Right ventricle myocardium superior (tissue), 1 donor: ENCODE data around the gene TUBB3. TPM values are rescaled to one million over a fixed set of nuclear protein-coding genes. Genes with fewer than 3 reads are reported as not detected.
A peak's percentile ranks its signal among the peaks of the same experiment; 100 is the strongest.
"Not testable (repeated sequence)": the region's sequence is repeated elsewhere in the genome, so short reads cannot be mapped to it uniquely, and the experiment has no call there.

Experiments
- ATAC-seq: fragments of 200-7000 bp; cut with Tn5 transposase; one replicate; pipeline ENCODE4 v1.9.1; 2020; ENCODE audit warnings: mild to moderate bottlenecking; ENCODE audit not compliant: poor library complexity
- DNase-seq: peaks from one replicate; pipeline ENCODE4 v3.0.0-alpha.2; 2020
- intact Hi-C: fragments of 100-400 bp; cut with DNase I; formaldehyde crosslinking; loops from one replicate; pipeline ENCODE4 v1.11.2; 2022
- total RNA-seq: library from RNA; stranded (reverse); fragmentation: NEBNext Ultra II Directional; extraction: Animal tissue kit (Norgen Biotek cat#: 25700); gene quantifications from one replicate; pipeline ENCODE4 v1.2.1, GENCODE V29; 2021
- donor health status: DM: no; HTN: yes; CAD: no; lungs with severe emphysema.

The TUBB3 gene
- total RNA-seq, 1 donor from 2014 or later, result 1.8 TPM

DNA sequence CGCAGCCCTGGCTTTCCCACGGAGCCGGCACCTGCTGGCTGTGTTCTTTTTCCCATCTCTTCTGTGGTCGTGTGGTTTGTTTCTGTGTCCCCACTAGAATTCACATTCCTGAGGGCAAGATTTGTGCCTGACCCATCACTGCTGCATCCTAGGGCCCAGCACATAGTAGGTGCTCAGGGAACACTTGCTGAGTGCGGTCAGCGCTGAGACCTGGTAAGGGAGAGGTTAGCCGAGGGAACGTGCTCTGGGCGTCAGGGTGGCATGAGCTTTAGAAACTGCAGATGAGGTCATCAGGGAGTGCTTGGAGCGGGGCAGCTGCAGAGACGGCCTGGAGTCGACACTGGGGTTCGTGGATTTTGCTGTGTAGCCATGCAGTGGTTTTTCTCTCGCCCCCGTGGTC is 31.3 kb downstream of the TUBB3 start:
- ATAC-seq (no peak), DNase-seq (no peak)
- intact Hi-C loops, result no loop called here

DNA sequence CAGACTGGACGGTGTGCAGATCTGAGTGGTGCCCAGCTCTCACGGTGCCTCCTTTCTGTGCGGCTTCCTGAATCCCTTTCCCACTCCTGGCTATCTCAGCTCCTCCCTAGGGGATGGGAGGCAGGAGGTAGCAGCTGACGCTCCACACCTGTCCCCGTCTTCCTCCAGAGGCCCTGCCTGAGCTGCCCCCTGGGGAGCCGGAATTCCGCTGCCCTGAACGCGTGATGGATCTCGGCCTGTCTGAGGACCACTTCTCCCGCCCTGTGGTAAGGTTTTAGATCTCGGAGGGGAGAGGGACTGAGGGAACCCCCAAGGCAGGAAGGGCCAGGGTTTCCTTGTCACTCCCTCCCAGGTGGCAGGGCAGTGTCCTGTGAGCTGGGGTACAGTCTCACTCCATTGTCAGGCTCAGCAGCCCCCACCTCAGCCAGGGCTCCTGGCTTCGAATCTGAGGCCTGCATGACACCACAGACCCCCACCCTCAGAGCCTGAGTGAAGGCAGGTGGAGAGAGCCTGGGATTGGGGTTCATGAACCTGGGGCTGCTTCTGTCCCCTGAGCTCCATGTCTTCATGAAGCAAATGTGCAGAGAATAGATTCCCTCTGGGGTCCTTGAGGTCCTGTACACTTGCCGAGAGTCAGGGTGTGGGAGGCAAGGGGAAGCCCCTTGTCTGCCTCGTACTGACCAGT is 32.0 kb downstream of the TUBB3 start:
- peak; percentile 19 for DNase-seq

DNA sequence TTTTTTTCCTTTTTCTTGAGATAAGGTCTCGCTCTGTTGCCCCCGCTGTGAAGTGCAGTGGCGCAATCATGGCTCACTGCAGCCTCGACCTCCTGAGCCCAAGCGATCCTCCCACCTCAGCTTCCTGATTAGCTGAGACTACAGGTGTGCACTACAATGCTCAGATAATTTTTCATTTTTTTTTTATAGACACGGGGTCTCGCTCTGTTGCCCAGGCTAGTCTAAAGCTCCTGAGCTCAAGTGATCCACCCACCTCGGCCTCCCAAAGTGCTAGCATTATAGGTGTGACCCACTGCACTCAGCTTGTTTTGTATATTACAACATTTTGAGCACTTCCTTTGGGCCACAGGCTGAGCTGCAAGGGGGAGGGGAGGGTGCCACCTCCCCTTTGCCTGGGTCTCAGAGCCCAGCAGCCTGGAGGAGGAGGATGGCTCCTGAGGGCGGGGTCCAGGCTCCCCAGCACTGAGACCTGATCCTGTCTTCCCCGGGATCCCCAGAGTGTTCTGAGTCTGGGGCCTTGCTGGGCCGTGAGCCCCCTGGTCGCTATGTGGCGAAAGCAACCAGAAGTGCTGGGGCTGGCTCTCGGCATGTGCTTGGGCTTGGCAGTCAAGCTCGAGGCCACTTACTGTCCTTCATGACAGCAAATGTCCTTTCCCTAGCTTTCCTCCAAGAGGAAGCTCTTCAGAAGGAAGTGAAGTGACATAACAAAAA is 33.5 kb downstream of the TUBB3 start:
- peak; percentile 42 for DNase-seq
- intact Hi-C loops, result no loop called here
- peak; percentile 26 for ATAC-seq

More for the DNA sequence above, 32.0 kb downstream of the TUBB3 start:
- intact Hi-C loops, result no loop called here
- ATAC-seq, result no peak

DNA sequence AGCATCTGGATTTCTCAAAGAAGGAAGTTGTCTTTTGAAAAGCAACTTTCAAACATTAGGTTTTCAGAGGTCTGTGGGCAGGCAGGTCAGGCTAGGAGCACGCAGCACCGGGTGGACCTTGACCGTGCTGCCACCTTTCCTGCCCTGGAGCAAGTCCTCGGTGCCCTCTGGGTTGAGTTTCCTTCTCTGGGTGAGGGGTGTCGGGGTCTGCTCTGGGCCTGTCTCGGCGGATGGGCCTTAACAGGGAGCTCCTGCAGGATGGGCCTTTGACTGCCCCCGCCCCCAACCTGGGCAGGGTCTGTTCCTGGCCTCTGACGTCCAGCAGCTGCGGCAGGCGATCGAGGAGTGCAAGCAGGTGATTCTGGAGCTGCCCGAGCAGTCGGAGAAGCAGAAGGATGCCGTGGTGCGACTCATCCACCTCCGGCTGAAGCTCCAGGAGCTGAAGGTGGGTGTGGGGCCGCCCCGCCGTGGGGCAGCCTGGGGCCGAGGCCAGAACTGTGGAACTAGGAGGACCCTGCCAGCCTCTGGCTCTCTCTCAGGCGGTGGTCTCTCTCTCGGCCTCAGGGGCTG is 34.2 kb downstream of the TUBB3 start:
- intact Hi-C loops, result no loop called here
- ATAC-seq (peak; percentile 35), DNase-seq (peak; percentile 30)

DNA sequence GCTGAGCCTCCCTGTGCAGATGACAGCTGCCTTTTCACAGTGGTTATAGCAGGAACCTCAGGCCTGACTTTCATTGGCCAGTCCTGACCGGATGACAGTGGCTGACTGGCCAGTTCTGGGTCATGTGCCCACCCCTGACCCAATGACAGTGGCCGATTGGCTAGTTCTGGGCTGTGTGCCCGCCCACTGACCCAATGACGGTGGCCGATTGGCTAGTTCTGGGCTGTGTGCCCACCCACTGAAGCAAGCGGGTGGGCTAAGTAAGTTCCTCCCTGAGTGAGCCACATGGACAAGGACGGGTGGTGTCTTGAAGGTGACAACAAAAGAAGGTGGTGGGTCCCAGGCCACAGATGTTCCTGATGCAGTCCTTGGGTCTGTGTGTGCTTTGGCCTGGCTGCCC is 34.9 kb downstream of the TUBB3 start:
- peak; percentile 68 for ATAC-seq
- intact Hi-C loops, result no loop called here
- DNase-seq, result peak; percentile 72

DNA sequence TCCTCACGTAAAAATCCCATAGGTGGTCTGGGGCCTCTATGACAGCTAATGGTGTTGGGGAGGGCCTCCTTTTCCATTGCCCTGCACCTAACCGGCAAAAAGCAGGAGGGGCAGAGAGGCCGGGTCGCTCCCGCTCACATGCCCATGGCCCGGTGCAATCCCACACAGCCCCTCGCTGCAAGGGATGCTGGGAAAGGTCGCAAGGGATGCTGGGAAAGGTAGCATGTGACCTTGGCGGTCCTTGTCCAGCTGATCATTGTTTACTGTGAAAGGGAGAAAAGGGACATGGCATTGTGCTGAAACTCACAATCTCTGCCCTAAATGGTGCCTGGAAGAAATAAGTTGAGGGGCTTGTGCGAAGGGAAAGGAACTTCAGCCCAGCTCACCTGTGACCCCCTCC is 35.5 kb downstream of the TUBB3 start:
- ATAC-seq, result no peak
- intact Hi-C loops, result no loop called here
- DNase-seq, result peak; percentile 34

DNA sequence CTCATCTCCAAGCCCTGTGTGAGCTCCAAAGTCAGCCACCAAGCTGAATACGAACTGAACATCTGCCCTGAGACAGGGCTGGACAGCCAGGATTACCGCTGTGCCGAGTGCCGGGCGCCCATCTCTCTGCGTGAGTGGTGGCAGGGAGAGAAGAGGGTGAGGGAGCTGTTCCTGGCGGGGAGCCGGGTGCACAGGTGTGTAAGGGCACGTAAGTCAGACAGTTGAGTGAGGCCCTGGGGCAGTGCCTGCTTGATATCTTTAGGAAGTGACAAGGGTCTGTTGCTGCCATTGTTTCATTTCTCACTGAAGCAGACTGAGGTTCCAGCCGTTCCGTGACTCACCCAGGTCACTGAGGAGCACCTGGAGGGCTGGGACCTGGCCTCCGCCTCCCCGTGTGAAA is 37.8 kb downstream of the TUBB3 start:
- no peak for ATAC-seq
- DNase-seq, result peak; percentile 4
- intact Hi-C loops, result no loop called here

DNA sequence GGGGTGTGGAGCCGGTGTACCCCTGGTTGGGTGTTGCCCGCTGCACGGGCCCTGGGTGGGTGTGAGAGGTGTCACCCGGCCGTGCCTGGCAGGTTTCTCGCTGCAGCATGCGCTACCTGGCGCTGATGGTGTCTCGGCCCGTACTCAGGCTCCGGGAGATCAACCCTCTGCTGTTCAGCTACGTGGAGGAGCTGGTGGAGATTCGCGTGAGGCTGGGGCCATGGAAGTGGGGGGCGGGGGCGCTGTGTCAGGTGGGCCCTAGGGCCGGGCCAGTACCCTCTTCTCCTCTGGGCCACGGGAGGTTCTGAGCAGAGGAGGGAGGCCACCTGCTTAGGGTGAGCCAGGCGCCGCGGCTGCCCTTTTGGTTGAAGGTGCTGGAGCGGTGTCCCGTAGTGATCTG is 38.8 kb downstream of the TUBB3 start:
- intact Hi-C loops, result no loop called here
- DNase-seq (no peak), ATAC-seq (no peak)

DNA sequence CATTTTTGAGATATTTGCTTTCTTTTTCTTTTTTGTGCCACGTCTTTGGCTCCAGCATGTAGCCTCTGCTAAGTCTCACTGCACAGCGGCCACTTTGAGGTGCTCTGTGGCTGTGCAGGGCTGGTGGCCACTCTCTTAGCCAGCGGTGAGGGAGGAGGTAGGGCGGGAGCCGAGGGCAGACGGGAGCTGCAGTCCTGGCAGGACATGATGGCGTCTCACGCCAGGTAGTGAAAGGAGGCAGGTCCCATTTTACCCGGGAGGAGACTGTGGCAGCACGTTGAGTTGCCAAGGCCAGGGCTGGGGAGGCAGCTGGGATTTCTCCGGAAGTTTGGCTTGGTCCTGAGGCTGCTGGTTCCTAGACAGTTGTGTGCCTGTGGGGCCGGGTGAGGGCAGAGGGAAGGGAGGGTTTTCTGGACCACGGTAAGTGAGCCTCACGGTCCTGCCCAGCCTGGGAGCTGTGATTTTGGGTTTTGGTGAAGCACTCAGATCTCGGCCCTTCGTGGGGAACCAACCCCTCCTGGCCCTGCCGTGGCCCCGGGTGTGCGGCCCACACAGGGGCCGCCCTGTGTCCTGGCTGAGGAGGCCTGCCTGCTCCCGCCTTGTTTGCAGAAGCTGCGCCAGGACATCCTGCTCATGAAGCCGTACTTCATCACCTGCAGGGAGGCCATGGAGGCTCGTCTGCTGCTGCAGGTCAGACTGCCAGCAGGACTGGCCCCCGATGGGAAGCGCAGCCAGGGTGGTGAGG is 39.8 kb downstream of the TUBB3 start:
- DNase-seq (no peak), ATAC-seq (no peak)
- intact Hi-C loops, result no loop called here

DNA sequence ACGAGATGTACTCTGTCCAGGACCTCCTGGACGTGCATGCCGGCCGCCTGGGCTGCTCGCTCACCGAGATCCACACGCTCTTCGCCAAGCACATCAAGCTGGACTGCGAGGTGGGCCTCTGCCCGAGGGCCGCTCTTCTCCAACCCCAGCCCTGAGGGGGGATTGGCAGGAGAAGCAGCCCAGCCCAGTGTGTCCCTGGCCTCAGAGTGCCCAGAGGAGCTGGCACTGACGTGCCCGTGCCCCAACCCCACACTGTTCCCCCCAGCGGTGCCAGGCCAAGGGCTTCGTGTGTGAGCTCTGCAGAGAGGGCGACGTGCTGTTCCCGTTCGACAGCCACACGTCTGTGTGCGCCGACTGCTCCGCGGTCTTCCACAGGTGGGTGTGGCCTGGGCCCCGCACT is 41.1 kb downstream of the TUBB3 start:
- DNase-seq (no peak), ATAC-seq (no peak)
- intact Hi-C loops, result no loop called here

DNA sequence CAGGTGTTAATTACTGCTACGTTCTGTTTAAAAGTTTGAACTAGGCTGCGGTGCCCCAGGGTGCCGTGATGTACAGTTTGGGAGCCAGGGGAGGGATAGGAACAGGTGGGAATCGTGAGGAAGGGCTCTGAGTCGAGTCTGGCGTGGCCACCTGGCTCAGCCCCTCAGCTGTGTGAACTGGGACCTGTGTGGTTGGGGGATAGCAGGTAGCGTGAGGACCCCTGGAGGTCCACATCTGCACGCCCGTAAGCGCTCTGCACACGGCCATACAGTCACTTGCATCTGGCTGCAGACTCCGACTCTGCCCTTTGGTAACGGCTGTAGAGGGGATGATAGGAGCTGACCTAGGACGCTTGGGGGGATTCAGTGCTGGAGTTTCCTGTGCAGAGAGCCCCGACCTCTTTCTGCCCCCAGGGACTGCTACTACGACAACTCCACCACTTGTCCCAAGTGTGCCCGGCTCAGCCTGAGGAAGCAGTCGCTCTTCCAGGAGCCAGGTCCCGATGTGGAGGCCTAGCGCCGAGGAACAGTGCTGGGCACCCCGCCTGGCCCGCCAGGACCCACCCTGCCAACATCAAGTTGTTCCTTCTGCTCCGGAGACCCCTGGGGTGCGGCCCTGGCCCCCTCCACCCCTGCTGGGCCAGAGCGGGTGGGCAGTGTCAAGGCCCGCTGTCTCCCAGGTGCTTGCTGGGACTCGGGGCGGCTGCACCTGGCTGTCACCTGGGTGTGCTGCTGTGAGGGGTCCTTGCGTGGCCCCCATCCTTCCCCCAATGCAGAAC is 42.5 kb downstream of the TUBB3 start:
- intact Hi-C loops, result no loop called here
- DNase-seq, result no peak
- ATAC-seq, result no peak

DNA sequence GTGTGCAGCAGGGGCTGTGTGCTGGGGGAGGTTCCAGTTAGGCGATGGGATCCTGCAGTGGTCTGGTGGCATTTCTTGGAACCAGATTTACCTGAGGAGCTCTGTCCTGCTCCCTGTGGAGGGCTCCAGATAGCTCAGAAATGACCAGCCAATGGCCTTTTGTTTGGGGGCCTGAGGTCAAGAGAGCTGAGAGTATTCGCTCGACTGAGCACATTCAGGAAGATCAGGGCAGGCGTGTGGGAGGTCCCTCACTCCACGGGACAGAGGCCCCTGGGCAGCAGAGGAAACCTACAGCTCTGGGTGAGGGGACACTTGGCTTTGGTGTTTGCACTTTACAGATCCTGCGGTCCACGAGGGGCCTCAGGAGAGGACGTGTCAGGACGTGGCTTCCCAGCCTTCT is 43.6 kb downstream of the TUBB3 start:
- intact Hi-C loops, result no loop called here
- no peak for DNase-seq
- ATAC-seq, result no peak

DNA sequence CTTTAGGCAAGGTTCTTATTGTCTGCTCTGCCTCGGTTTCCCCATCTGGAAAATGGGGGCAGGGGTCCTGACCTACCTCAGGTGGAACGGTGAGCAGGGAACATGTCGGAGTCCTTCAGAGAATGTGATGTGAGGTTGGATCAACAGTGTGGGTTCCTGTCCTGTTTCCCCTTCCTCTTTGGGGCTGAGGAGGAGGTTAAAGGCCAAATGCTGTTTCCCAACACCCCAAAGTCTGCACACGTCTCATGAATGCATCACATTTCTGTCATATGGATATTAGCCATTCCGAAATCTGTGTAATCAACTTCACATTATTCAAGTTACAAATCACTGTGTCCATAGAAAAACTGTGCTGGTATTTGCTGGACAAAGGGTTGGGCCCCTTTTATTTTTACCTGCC is 44.3 kb downstream of the TUBB3 start:
- DNase-seq, ATAC-seq, intact Hi-C loops: not testable (repeated sequence)

DNA sequence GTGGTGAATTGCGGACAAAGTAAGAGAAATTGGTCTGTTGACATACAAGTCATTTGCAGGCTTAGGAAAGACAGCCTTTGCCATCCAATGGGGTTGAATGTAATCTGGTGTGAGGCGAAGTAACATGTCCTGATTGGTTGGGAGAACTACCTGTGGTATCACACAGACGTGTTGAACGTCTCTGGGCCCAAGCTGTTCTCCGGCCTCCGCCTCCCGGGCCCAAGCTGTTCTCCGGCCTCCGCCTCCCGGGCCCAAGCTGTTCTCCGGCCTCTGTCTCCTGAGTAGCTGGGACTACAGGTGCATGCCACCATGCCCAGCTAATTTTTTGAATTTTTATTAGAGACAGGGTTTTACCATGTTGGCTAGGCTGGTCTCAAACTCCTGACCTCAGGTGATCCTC is 44.9 kb downstream of the TUBB3 start:
- ATAC-seq, intact Hi-C loops, DNase-seq: not testable (repeated sequence)

DNA sequence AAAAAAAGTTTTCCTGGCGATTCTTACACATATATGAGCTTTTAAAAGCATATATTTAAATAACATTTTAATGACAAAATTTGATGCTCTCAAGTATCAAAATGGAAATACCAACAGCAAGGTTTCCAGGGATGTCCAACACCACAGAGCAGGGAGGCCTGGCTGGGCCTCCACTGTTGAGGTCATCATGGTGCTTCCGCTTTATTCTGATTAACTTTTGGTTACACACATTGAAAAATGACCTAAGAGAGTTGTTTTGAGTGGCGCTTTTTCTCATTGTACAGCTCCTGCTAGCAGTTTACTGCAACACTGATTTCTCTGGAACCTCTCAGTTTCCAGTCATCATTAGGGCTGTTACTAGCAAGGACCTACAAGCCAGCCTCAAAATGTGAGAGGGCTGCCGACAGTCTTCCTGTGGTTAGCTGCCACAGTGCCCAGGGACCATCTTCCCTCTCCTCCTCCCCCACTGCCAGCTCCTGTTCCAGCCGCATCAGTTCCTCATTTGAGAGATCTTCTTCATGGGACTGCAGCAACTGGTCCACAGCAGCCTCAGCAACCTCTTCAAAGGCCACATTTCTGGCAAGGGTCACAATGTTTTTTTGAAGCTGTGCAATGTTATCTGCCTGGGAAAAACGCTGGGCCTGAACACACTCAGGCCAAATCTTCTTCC is 46.7 kb downstream of the TUBB3 start:
- DNase-seq (no peak), ATAC-seq (no peak)
- intact Hi-C loops, result no loop called here

DNA sequence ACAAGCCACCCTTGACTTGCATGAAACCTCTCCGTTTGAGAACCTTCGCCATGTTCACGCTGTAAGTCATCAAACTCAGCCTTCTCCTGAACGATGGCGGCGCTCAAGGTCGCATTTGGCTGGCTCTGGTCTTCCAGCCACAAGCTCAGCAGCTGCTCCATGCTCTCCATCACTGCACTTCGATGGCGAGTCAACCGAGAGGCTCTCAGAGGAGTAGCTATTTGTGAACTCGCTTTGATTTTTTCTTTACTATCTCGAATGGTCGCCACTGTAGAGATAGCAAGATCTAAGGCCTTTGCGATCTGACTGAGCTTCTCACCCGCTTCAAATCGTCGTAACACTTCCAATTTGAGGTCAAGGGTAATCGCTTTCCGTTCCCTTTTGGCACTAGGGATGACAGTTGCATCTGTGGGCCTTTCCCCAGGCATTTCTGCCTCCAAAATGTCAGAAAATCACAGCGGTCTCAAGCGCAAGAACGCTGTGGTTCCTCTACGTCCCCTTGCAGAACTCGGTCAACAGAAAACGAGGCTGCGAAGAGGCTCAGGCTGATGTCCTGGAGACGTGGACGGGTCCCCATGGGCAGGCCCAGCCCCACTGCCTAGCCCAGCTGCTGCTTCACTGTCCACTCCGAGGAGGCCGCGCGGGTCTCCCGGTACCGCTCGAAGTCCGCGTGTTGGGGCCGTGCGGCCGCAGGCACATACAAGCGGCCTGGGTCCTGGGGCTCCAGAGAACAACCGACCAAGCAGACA is 48.5 kb downstream of the TUBB3 start:
- intact Hi-C loops, result no loop called here
- peak; percentile 59 for DNase-seq
- peak; percentile 40 for ATAC-seq
